GM21390 (cell line): ENCODE data around the gene PFN2.
"Not testable (repeated sequence)": the region's sequence is repeated elsewhere in the genome, so short reads cannot be mapped to it uniquely, and the experiment has no call there.

Source experiments
- ATAC-seq: cut with Tn5 transposase; IDR thresholded peaks from one replicate; pipeline ENCODE4 v1.9.1; 2021; ENCODE audit not compliant: unreplicated experiment

The PFN2 gene, protein sequence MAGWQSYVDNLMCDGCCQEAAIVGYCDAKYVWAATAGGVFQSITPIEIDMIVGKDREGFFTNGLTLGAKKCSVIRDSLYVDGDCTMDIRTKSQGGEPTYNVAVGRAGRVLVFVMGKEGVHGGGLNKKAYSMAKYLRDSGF

GRCh38 chr3:149970716-149971402 is at the start of gene PFN2:
PFN2 (minus strand) TSS chr3:149970895; CDS start chr3:149970856, 39 bp downstream.
- ATAC-seq = peak; percentile 44

- ATAC-seq = no peak
These were observed 45.2 kb upstream of the PFN2 start for GRCh38 chr3:150015901-150016300.

DNA sequence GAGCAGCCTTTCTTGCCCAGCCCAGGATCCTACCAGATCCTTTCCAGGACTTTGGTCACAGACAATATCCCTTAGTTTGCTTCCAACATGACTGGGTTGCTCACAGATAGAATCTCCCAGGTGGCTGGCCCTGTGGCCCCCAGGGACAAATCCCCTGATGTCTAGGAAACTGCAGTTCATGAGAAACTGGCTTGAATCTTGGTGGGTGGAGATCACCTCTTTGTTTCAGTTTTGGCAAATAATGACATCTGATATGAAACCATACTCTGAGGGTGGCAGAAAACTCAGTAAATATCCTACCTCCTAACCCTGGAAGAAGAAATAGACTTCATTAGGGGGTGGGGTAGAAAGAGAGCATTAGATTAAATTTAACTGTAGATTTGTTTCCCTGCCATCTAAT is 44.1 kb upstream of the PFN2 start:
- ATAC-seq = no peak

- no peak for ATAC-seq
These were observed 43.1 kb upstream of the PFN2 start for GRCh38 chr3:150013801-150014200.

DNA sequence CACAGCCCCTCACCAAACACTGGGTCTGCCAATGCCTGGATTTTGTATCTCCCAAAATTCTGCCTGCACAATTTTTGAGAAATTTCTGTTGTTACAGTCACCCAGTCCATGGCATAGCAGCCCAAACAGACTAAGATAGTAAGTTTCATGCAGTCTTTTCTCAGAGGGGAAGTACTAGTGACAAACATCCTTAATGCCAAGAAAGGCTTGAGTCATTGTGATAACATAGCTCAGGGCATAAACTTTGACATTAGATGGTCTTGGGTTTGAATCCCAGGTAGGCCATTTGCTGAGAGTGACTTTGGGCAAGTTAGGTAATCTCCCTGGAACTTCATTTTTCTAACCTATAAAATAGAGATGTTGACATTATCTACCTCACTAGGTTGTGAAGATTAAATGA is 36.1 kb upstream of the PFN2 start:
- no peak for ATAC-seq

GRCh38 chr3:150005243-150006112 is 34.8 kb upstream of the PFN2 start:
- ATAC-seq = no peak

- ATAC-seq = no peak
These were observed 29.9 kb upstream of the PFN2 start for GRCh38 chr3:150000641-150001040.

- no peak for ATAC-seq
These were observed 28.7 kb upstream of the PFN2 start for GRCh38 chr3:149999421-149999820.

DNA sequence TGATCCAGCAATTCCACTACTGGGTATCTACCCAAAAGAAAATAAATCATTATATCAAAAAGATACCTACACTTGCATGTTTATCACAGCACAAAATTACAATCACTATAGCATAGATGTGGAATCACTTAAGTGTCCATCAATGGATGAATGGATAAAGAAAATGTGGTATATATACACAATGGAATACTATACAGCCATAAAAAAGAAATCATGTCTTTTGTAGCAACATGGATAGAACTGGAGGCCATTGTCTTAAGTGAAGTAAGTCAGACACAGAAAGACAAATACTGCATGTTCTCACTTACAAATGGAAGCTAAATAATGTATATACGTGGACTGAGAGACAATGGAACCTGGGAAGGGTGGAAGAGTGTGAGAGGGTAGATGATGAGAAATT is 28.3 kb upstream of the PFN2 start:
- no peak for ATAC-seq

DNA sequence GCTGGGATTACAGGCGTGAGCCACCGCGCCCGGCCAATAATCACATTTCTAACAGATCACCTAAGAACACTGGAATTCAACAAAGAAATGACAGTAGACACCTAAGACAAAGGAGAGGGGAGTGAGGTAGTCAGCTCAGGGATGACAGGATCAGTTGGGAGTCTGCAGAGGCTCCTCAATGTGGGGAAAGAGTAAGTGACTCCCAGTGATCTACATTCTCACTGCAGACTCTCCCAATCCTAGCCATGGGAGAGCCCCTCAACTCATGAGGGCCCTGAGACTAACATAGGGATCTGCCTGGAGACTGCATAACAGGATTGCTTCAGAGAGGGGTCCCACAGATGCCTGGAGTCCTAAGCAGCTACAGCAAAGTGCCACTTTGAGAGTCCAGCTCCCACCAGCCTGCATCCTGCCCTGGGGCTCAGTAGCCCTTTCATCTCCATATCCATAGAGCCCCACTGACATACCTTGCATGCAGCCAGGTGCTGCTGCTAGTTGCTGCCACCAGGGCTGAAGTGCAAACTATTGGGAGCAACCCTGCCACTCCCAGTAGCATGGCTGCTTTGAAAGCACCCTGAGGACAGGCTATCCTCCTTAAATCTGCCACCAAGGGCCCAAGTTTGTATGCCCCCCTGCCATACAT is 21.8 kb upstream of the PFN2 start:
- ATAC-seq = no peak

DNA sequence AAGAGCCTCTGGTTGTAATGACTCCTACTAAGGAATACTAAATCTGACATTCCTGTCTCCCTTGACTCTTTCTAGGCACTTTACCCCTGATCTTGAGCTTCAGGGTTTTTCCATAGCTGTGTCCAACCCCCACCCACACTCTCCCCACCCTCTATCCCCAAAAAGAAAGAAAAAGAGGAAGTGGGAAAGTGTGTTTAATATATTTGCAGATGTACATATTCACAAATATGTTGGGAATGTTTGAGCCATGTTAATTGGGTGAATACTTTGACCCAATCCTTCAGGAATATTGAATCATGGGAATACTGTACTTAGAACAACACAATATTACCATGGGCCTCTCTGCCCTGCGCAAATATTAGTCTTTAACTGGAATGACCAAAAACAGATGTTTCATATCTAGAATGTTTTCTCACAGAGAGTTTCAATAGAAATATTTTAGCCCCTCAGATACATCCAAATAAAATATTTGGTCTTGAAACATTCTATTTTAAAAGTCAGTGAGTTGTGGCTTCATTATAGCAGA is 19.8 kb upstream of the PFN2 start:
- no peak for ATAC-seq

GRCh38 chr3:149989307-149989706 is 18.6 kb upstream of the PFN2 start:
- ATAC-seq = no peak

DNA sequence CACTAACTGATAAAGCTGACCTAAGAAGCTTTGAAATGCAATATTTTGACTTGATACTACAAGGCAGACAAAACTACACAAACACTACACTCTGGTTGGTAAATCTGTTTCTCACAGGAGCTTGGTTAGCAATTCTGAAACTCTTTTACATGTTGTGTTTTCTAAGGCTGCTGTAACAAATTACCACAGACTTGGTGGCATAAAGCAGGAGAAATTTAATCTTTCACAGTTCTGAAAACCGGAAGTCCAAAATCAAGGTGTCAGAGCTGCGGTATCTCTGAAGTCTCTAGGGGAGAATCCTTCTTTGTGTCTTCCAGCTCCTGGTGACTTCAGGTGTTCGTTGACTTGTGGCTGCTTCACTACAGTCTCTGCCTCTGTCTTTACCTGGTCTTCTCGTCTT is 12.9 kb upstream of the PFN2 start:
- no peak for ATAC-seq

DNA sequence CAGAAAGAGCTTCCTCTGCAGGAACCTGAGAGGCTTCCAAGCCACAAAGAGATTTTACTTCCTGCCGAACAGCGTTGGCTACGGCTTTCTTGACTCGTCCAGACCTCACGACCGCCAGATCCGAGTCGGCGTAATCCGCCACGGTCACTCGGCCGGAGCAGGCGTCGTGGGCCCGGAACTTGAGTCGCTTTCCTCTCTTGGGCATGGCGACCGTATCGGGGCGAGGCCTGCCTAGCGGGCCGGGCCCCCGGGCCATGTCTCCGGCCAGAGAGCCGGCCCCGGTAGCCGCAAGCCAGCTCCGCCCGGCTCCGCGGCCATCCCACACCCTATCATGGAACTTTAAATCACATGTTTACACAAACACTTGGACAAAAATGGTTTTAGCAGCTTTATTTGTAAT is 12.4 kb upstream of the PFN2 start:
- not testable (repeated sequence) for ATAC-seq

DNA sequence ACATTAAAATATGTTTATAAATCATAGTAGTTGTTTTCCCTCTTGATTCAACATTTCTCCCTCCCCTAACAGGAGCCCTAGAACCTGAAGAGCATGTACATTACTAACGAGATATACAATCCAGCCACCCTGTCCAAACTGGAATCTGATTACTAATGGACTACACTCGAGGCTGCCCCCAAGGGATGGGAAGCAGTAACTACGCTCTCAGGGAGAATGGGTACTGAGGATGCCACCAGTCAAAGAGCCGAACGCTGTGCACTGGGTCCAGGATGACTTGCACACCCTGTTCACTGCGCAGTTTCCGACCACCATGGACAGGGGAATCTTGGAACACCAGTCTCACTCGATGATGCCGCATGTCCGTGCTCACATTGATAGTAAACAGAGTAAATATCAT is 11.3 kb upstream of the PFN2 start:
- ATAC-seq = not testable (repeated sequence)

- no peak for ATAC-seq
These were observed 6.7 kb upstream of the PFN2 start for GRCh38 chr3:149977386-149977785.

DNA sequence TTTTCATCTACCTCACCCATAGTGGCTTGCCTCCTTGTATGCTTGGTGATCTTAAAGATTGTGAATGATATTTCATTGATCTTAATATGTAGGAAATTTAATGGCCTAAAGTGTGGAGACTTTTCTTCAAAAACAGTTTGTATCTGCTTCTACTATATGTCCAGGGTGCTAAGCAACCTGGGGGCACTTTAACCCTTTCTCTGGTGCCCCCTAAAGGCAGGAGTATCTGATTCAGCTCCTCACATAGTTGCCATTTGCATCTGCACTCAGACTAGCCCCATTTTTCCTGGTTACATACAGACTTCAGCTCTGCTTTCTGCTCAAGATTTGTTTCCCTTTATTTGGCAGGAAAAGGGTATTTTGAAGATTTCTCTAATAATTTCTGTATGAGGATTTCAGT is 5.2 kb upstream of the PFN2 start:
- no peak for ATAC-seq

- ATAC-seq = peak; percentile 22
These were observed 844 bp upstream of the PFN2 start for GRCh38 chr3:149971403-149972075.

DNA sequence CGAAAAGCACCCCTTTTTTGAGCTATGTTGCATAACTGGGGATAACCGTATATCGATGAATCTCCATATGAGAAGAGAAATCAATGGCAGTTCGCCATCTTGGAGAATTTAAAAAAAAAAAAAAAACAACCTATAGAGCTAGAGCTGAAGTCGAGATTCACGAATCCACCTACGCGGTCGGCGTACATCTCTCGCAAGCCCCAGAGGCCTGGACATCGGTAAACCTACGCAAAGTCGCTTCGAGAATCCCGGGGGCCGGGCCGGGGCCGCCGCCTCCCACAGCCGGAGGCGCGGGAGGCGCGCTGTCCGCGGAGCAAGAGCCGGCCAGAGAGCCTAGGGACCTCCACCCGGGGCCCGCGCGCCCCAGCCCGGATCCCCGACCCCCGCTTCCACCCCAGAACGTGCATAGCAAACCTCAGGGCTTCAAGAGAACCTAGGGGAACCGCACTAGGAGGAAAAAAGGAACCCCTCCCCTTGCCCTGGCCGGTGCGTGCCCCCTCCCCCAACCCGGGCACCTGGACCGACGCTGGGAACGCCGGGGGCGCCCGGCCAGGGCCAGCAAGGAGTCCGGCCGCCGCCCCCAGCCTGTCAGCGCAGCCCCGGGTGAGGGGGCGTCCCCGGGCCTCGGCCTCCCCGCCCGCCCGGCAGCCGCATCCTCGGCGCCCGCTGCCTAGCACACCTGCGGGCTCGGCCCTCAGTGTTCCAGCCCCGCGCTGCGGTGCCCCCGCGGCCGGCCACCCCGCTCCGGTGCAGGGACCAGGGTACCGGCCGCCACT is 567 bp downstream of the PFN2 start:
- ATAC-seq = peak; percentile 63
